PC-9 (cell line): ENCODE measurements around the gene CNTN4.

Experiments used
- EZH2 ChIP-seq: fragments of 200-600 bp; sonication (generic); IDR thresholded peaks from 2 replicates; pipeline ENCODE4 v1.8.0; 2017; ENCODE audit warnings: antibody characterized with exemption, low read depth
- TF ChIP-seq, protein P1 (sequence below): fragments of 200-600 bp; sonication (generic); conservative IDR thresholded peaks from 2 replicates; pipeline ENCODE4 v1.6.1; 2017; ENCODE audit warnings: mixed run types, antibody characterized with exemption, mild to moderate bottlenecking, moderate library complexity

DNA sequence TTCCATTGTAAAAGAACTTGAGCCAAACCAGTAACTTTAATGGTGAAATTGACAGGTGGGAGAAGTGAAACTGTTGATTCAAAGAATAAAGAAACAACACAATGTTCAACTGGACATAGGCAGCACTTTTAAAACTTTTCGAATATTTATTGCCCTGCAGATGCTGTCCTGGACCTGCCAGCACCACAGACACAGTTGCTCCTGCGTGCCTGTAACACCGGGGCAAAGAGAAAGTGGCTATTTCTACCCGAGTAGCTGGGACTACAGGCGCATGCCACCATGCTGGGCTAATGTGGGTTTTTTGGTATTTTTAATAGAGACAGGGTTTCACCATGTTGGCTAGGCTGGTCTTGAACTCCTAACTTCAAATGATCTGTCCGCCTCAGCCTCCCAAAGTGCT lies 1004.1 kb downstream of the CNTN4 start:
- TF ChIP-seq, protein P1, sequence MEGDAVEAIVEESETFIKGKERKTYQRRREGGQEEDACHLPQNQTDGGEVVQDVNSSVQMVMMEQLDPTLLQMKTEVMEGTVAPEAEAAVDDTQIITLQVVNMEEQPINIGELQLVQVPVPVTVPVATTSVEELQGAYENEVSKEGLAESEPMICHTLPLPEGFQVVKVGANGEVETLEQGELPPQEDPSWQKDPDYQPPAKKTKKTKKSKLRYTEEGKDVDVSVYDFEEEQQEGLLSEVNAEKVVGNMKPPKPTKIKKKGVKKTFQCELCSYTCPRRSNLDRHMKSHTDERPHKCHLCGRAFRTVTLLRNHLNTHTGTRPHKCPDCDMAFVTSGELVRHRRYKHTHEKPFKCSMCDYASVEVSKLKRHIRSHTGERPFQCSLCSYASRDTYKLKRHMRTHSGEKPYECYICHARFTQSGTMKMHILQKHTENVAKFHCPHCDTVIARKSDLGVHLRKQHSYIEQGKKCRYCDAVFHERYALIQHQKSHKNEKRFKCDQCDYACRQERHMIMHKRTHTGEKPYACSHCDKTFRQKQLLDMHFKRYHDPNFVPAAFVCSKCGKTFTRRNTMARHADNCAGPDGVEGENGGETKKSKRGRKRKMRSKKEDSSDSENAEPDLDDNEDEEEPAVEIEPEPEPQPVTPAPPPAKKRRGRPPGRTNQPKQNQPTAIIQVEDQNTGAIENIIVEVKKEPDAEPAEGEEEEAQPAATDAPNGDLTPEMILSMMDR: no peak
- no peak for TF ChIP-seq EZH2
